A549 (cell line): Measurements from ENCODE around the gene H1-8. TPM values are rescaled to one million over a fixed set of nuclear protein-coding genes. Genes with fewer than 3 reads are reported as not detected.

ENCODE experiments used
- ATAC-seq, 2 experiments: fragments of 200-7000 bp in 1 of 2; fragments of >200 bp in 1 of 2; cut with Nextera tagmentation in 1 of 2; cut with Tn5 transposase in 1 of 2; 3 replicates each; pipeline versions ENCODE4 v1.8.0 to v1.9.1; 2018 to 2020; ENCODE audit warnings: mild to moderate bottlenecking in 1 of 2, moderate library complexity in 1 of 2
- CTCF ChIA-PET: fragments of 300-600 bp; sonication (Branson Sonifier 250); formaldehyde crosslinking; extraction: SDS; loops from one replicate; lab custom pipeline; 2021; ENCODE audit warnings: antibody characterized with exemption, inconsistent platforms; lab: Yijun Ruan, JAX
- POLR2A ChIA-PET: fragments of 350-600 bp; formaldehyde crosslinking; extraction: SDS; loops from one replicate; lab custom pipeline; 2021; ENCODE audit warnings: antibody characterized with exemption, inconsistent platforms; lab: Yijun Ruan, JAX
- DNase-seq, 2 experiments: peaks; one replicate each; pipeline versions ENCODE4 v3.0.0 to v3.0.0-alpha.2; 2011 to 2016; ENCODE audit warnings: low read depth in 1 of 2, low spot score in 1 of 2
- FAIRE-seq: peaks from 2 replicates; lab custom pipeline; 2011; peaks lifted over from hg19 to GRCh38; lab: Jason Lieb, UNC
- H3K27ac ChIP-seq, 2 experiments: fragments of >200 bp; sonication (Bioruptor Twin); formaldehyde crosslinking; 3 replicates each; pipeline ENCODE4 v1.5.1; 2016 to 2017
- H3K4me1 ChIP-seq: fragments of >200 bp; sonication (Bioruptor Twin); formaldehyde crosslinking; 3 replicates; pipeline ENCODE4 v1.6.1; 2016
- H3K4me2 ChIP-seq: fragments of >200 bp; sonication (Bioruptor Twin); formaldehyde crosslinking; 3 replicates; pipeline ENCODE4 v1.6.1; 2016
- H3K4me3 ChIP-seq: fragments of >200 bp; sonication (Bioruptor Twin); formaldehyde crosslinking; 3 replicates; pipeline ENCODE4 v1.5.1; 2016
- H3K9me3 ChIP-seq: fragments of >200 bp; sonication (Bioruptor Twin); formaldehyde crosslinking; 3 replicates; pipeline ENCODE4 v1.6.1; 2016
- CBX8 ChIP-seq: fragments of 200-600 bp; sonication (generic); IDR thresholded peaks from 2 replicates; pipeline ENCODE4 v1.6.1; 2016
- CHD4 ChIP-seq: fragments of 200-600 bp; sonication (generic); IDR thresholded peaks from 2 replicates; pipeline ENCODE4 v1.6.1; 2016; ENCODE audit warnings: antibody characterized with exemption, mild to moderate bottlenecking, borderline replicate concordance
- EHMT2 ChIP-seq: fragments of 200-600 bp; sonication (generic); IDR thresholded peaks from 2 replicates; pipeline ENCODE4 v1.6.1; 2016; ENCODE audit warnings: antibody characterized with exemption, low read depth, mild to moderate bottlenecking, moderate library complexity
- FOSB ChIP-seq: fragments of 250-450 bp; sonication (Bioruptor Pico); IDR thresholded peaks from 2 replicates; pipeline ENCODE4 v1.5.0; 2020; ENCODE audit warnings: mild to moderate bottlenecking, moderate library complexity
- HOXA7 ChIP-seq: fragments of 250-450 bp; sonication (Bioruptor Pico); IDR thresholded peaks from 2 replicates; pipeline ENCODE4 v1.5.0; 2020; ENCODE audit warnings: mild to moderate bottlenecking, moderate library complexity
- JUN ChIP-seq, 2 experiments: fragments of >200 bp; sonication (Bioruptor Twin); formaldehyde crosslinking; IDR thresholded peaks; 2 replicates in 1 of 2; 3 replicates in 1 of 2; pipeline ENCODE4 v1.6.1; 2016 to 2017
- JUNB ChIP-seq: fragments of >200 bp; sonication (Bioruptor Twin); formaldehyde crosslinking; IDR thresholded peaks from 2 replicates; pipeline ENCODE4 v1.6.1; 2016
- MAZ ChIP-seq: fragments of 150-350 bp; IDR thresholded peaks from 2 replicates; pipeline ENCODE4 v1.6.1; 2014; ENCODE audit warnings: antibody characterized with exemption, low read depth, low read length, borderline replicate concordance
- NPAS2 ChIP-seq: fragments of 250-450 bp; sonication (Bioruptor Pico); IDR thresholded peaks from 2 replicates; pipeline ENCODE4 v1.8.0; 2022; ENCODE audit warnings: mild to moderate bottlenecking, moderate library complexity, borderline replicate concordance
- POLR2A ChIP-seq: IDR thresholded peaks from 2 replicates; pipeline ENCODE4 v1.6.1; 2012; ENCODE audit warnings: mild to moderate bottlenecking, low read length
- POLR2AphosphoS2 ChIP-seq: conservative IDR thresholded peaks from 2 replicates; pipeline ENCODE4 v1.6.1; 2012; ENCODE audit warnings: low read length, improper control_type of control experiment, inconsistent platforms
- RAD21 ChIP-seq, 2 experiments: fragments of >200 bp in 1 of 2; sonication (Bioruptor Twin) in 1 of 2; formaldehyde crosslinking in 1 of 2; IDR thresholded peaks in 1 of 2; conservative IDR thresholded peaks in 1 of 2; 2 replicates in 1 of 2; 3 replicates in 1 of 2; pipeline ENCODE4 v1.6.1; 2012 to 2018; ENCODE audit warnings: inconsistent platforms in 1 of 2
- RNF2 ChIP-seq: fragments of 200-600 bp; sonication (generic); IDR thresholded peaks from 2 replicates; pipeline ENCODE4 v1.6.1; 2016; ENCODE audit warnings: low read depth, mild to moderate bottlenecking, antibody characterized with exemption, moderate library complexity, borderline replicate concordance
- TP53 ChIP-seq: fragments of 250-450 bp; sonication (Bioruptor Pico); IDR thresholded peaks from 2 replicates; pipeline ENCODE4 v1.5.0; 2021; ENCODE audit warnings: mild to moderate bottlenecking, moderate library complexity
- ZFP36 ChIP-seq: fragments of 450-650 bp; IDR thresholded peaks from 2 replicates; pipeline ENCODE4 v1.6.1; 2014; ENCODE audit warnings: borderline replicate concordance; ENCODE audit not compliant: partially characterized antibody
- WGBS: methylation state at CpG from one replicate; pipeline ENCODE4 v1.1.6; 2017; ENCODE audit errors: missing lambda C conversion rate; 5-methylcytosine and 5-hydroxymethylcytosine counted together
- polyA plus RNA-seq, 4 experiments: library from polyadenylated mRNA; depleted of rRNA in 3 of 4; stranded (reverse); fragments of >200 nt; fragmentation: RNase III in 1 of 4; extraction: RNeasy Plus Mini Kit Qiagen cat#74134 plus additional on column Dnase treatment in 1 of 4; gene quantifications; 2 replicates in 3 of 4; 3 replicates in 1 of 4; pipeline ENCODE4 v1.2.3, GENCODE V29; 2011 to 2017
- TF ChIP-seq, protein P1 (sequence below): IDR thresholded peaks from 2 replicates; pipeline ENCODE4 v1.6.1; 2012
- TF ChIP-seq, protein P2 (sequence below): IDR thresholded peaks from 2 replicates; pipeline ENCODE4 v1.6.1; 2012; ENCODE audit warnings: low read depth, borderline replicate concordance
- TF ChIP-seq, protein P3 (sequence below): fragments of >200 bp; sonication (Bioruptor Twin); formaldehyde crosslinking; IDR thresholded peaks from 3 replicates; pipeline ENCODE4 v1.5.1; 2016
- TF ChIP-seq, protein P4 (sequence below): fragments of 250-450 bp; sonication (Bioruptor Pico); IDR thresholded peaks from 2 replicates; pipeline ENCODE4 v1.5.0; 2021; ENCODE audit warnings: mild to moderate bottlenecking, moderate library complexity, borderline replicate concordance

Gene H1-8
- polyA plus RNA-seq, 2 of the 4 experiments (the other 2 are of a cell fraction): not detected

DNA sequence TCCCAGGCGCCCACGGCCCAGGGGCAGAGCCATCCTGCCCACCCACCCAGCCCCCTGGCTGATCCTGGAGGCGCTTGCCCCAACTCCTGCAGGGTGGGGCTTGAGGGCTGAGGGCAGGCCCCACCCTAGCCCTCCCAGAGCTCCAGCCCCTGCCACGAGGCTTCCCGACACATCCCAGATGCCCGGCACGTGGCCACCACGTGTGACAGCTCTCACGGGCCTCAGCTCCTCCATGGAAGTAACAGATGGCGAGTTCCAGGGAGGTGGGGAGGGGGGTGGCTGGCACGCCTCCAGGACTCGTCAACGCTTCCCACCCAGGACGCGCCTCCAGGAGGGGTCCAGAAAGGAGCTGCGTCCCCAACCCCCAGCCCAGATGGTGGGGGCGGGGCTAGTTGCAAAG lies 34.4 kb downstream of the H1-8 start:
- Histone ChIP-seq H3K4me2 (no peak overlapping the region), H3K4me3 (no peak overlapping the region), H3K9me3 (no peaks in the 10 kb centered on the region), H3K4me1 (peaks cover 5% of the 10 kb centered on the region; the same call in 2 of the 3 replicates), H3K27ac (peak overlapping the region in 1 of 2 experiments; percentile 35; a peak in 1 of 6 replicates)
- WGBS: no CpG with 5 or more reads among the region's 17 CpGs
- no peak for TF ChIP-seq POLR2AphosphoS2
- TF ChIP-seq NPAS2 (CRISPR knock-in tag): no peak
- no peak for TF ChIP-seq TP53 (CRISPR knock-in tag)
- no peak for TF ChIP-seq FOSB (CRISPR knock-in tag)
- TF ChIP-seq, protein P1, sequence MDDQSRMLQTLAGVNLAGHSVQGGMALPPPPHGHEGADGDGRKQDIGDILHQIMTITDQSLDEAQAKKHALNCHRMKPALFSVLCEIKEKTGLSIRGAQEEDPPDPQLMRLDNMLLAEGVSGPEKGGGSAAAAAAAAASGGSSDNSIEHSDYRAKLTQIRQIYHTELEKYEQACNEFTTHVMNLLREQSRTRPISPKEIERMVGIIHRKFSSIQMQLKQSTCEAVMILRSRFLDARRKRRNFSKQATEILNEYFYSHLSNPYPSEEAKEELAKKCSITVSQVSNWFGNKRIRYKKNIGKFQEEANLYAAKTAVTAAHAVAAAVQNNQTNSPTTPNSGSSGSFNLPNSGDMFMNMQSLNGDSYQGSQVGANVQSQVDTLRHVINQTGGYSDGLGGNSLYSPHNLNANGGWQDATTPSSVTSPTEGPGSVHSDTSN: no peak
- TF ChIP-seq RNF2: no peak
- TF ChIP-seq ZFP36: no peak
- TF ChIP-seq, protein P2, sequence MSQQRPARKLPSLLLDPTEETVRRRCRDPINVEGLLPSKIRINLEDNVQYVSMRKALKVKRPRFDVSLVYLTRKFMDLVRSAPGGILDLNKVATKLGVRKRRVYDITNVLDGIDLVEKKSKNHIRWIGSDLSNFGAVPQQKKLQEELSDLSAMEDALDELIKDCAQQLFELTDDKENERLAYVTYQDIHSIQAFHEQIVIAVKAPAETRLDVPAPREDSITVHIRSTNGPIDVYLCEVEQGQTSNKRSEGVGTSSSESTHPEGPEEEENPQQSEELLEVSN: no peak
- no peak for TF ChIP-seq JUNB
- TF ChIP-seq CHD4: no peak
- TF ChIP-seq MAZ: no peak
- no peak for TF ChIP-seq CBX8
- TF ChIP-seq POLR2A: no peak
- TF ChIP-seq JUN (IDR thresholded peaks at IDR 0.05): no peak
- TF ChIP-seq, protein P3, sequence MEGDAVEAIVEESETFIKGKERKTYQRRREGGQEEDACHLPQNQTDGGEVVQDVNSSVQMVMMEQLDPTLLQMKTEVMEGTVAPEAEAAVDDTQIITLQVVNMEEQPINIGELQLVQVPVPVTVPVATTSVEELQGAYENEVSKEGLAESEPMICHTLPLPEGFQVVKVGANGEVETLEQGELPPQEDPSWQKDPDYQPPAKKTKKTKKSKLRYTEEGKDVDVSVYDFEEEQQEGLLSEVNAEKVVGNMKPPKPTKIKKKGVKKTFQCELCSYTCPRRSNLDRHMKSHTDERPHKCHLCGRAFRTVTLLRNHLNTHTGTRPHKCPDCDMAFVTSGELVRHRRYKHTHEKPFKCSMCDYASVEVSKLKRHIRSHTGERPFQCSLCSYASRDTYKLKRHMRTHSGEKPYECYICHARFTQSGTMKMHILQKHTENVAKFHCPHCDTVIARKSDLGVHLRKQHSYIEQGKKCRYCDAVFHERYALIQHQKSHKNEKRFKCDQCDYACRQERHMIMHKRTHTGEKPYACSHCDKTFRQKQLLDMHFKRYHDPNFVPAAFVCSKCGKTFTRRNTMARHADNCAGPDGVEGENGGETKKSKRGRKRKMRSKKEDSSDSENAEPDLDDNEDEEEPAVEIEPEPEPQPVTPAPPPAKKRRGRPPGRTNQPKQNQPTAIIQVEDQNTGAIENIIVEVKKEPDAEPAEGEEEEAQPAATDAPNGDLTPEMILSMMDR: no peak
- POLR2A ChIA-PET: no interaction called here
- no peak for ATAC-seq
- FAIRE-seq: no peak
- CTCF ChIA-PET: interaction anchor here (1.0 to 1.7 kb wide), 2 partner anchors 11 to 194 kb away, joined by 4 read pairs; no protein-coding TSS in a partner anchor
- DNase-seq: no peak

DNA sequence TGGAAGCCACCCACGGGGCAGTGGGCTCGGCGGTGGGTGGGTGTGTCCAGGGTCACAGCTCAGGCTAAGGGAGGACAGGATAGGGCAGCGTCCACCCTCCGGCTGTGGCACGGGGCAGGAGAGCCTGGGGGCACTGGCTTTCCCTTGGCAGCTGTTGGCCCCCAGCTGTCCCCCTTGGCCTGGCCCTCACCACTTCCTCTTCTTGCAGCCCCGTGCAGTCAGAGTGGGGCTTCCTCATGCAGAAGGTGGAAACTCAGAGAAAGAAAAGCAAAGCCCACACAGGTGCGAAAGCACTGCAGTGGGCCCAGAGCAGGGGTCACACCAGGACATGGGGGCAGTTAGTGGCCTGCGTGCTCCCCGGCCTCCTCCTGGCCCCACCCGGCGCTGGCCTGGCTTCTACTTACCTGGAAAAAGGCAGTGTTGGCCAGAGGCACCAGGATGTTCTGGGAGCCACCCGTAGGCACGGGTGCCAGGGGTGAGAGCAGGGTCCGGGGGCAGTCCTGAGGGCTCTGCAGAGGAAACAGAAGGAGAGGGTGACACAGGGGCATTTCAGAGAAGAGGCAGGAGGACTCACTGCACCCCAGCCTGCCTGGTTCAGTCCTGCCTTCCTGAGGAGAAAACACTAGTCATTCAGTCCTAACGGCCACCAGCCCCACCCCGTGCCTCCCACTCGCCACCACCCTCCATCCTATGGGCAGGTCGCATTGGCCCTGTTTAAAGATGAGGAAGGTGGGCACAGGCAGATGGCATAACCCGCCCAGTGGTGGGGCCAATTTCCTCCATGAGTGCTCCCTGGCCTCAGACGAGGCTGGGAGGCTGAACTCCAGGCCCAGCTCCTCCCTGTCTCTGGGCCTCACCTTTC lies 35.2 kb downstream of the H1-8 start:
- H3K27ac ChIP-seq: 0 out of 6 replicates have a peak overlapping the region, but pooled peaks of 1 of the 2 experiments have one; percentile 17
- TF ChIP-seq MAZ: no peak
- TF ChIP-seq, protein P4, sequence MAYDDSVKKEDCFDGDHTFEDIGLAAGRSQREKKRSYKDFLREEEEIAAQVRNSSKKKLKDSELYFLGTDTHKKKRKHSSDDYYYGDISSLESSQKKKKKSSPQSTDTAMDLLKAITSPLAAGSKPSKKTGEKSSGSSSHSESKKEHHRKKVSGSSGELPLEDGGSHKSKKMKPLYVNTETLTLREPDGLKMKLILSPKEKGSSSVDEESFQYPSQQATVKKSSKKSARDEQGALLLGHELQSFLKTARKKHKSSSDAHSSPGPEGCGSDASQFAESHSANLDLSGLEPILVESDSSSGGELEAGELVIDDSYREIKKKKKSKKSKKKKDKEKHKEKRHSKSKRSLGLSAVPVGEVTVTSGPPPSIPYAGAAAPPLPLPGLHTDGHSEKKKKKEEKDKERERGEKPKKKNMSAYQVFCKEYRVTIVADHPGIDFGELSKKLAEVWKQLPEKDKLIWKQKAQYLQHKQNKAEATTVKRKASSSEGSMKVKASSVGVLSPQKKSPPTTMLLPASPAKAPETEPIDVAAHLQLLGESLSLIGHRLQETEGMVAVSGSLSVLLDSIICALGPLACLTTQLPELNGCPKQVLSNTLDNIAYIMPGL (CRISPR knock-in tag): no peak
- no peak for TF ChIP-seq CBX8
- TF ChIP-seq RAD21 (conservative IDR thresholded peaks at IDR 0.05 in 1 of 2, IDR thresholded peaks at IDR 0.05 in 1 of 2): no peak
- no peak for TF ChIP-seq HOXA7
- no peak for TF ChIP-seq EHMT2
- TF ChIP-seq POLR2A: no peak
- TF ChIP-seq, protein P1: no peak
- 94% methylated on average over 7 of the region's 21 CpGs for WGBS
- FAIRE-seq: no peak
- POLR2A ChIA-PET: no interaction called here
- no peak overlapping the region for H3K4me2 ChIP-seq
- no peak overlapping the region for H3K4me3 ChIP-seq
- H3K9me3 ChIP-seq: no peaks in the 10 kb centered on the region
- H3K4me1 ChIP-seq: peaks cover 5% of the 10 kb centered on the region; the same call in 2 of the 3 replicates
- DNase-seq: no peak
- ATAC-seq: no peak
- CTCF ChIA-PET: interaction anchor here (1.1 kb wide), 1 partner anchor 88 kb away, joined by 3 read pairs; no protein-coding TSS in a partner anchor
